ENCODE data around the gene PTPRZ1. TPM values are rescaled to one million over a fixed set of nuclear protein-coding genes. Genes with fewer than 3 reads are reported as not detected.

The PTPRZ1 gene
- total RNA-seq (2014; rRNA removed; shearing (Covaris generic)) = 0.02 and 0.39 TPM in 2 replicates

DNA sequence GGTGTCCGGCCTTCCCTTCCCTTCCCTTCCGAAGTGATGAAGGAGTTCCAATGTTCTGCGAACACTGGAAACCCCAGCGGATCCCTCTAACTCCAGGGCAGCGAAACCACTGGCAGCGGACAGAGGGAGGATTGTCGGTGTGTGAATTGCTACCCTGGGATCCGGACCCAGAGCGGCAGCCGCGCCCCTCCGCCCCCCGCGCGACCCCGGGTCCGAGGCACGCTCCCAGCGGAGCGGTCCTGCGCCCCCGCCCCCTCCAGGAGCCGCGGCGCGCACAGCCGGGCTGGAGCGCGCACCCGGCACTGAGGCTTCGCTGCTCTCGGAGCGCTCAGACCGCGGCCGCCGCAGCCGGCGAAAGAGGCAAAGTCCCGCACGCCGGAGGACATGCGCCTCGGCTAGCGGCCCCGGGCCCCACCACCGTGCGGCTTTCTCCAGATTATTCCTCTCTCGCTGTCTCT, at the start of gene PTPRZ1:
PTPRZ1 (plus strand) TSS at position 331 of the 458 bp plus-strand sequence. CDS start 339 bp downstream, outside the sequence.
- DNase-seq (ENCODE audit: low spot score) = no peak

GRCh38 chr7:121824276-121824675, 48.7 kb upstream of the PTPRZ1 start:
- no peak for DNase-seq (ENCODE audit: low spot score)

GRCh38 chr7:121831351-121831750, 41.6 kb upstream of the PTPRZ1 start:
- DNase-seq (ENCODE audit: low spot score) = no peak

- no peak for DNase-seq (ENCODE audit: low spot score)
These were observed 41.2 kb upstream of the PTPRZ1 start for GRCh38 chr7:121831801-121832200.

DNA sequence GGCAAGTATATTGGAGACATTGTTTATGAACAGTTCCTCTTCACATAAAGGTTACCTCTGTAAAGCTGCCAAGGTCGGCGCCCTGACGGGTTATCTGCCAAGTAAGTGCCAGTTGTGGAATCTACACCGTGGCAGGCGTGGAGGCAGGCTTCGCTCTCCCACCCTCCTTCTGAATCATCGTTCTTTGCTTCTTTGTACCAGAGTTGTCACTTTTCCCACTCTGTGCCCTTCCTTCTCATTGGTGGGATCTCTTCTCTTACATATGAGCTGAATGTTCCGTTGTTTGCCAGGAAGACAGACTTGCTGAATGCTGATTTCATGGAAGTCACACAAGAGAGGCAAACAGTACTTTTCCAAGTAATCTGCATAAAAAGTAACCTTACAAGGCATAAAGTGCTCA, 40.6 kb upstream of the PTPRZ1 start:
- DNase-seq (ENCODE audit: low spot score) = no peak

GRCh38 chr7:121833991-121834390, 39.0 kb upstream of the PTPRZ1 start:
- no peak for DNase-seq (ENCODE audit: low spot score)

DNA sequence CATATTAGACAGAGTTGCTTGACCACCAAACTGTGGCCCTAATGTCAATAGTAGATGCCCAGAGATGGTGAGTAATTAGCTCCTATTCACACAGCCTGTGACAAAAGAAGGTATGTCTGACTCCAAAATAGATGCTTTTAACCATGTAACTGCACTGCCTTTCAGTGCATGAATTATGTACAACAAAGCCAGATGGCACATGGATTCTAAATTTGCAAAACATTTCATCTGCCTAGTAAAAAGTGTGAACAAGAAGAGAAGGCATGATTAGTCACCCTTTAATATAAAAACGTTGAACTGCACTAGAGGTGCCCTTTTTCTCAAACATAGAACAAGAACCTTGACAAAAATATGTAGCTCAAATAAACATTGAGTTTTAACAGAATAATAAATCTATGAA, 35.5 kb upstream of the PTPRZ1 start:
- no peak for DNase-seq (ENCODE audit: low spot score)

GRCh38 chr7:121847041-121847440, 25.9 kb upstream of the PTPRZ1 start:
- DNase-seq (ENCODE audit: low spot score) = no peak

- no peak for DNase-seq (ENCODE audit: low spot score)
These were observed 19.7 kb upstream of the PTPRZ1 start for GRCh38 chr7:121853307-121853706.

GRCh38 chr7:121860953-121861352, 12.0 kb upstream of the PTPRZ1 start:
- no peak for DNase-seq (ENCODE audit: low spot score)

DNA sequence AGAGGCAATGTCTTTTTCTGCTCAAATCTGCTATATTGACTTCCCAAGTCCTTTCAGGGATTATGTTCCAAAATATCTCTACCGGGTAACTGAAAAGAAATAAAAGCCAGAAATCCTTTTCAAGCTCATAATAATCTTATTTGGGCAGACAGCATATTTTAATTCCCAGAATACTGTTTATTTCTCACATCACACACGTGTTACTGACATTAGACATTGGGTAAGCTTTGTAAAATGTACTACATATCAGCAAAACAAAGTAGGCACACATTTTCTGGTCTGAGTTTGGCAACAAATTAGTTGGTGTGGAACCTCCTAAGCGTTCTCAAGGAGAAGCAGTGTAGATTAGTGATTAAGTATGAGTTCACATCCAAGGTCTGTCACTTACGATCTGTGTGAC, 10.4 kb upstream of the PTPRZ1 start:
- no peak for DNase-seq (ENCODE audit: low spot score)

- no peak for DNase-seq (ENCODE audit: low spot score)
These were observed 1.8 kb upstream of the PTPRZ1 start for GRCh38 chr7:121871188-121871587.

- DNase-seq (ENCODE audit: low spot score) = no peak
These were observed 581 bp downstream of the PTPRZ1 start for GRCh38 chr7:121873289-121874194.

DNA sequence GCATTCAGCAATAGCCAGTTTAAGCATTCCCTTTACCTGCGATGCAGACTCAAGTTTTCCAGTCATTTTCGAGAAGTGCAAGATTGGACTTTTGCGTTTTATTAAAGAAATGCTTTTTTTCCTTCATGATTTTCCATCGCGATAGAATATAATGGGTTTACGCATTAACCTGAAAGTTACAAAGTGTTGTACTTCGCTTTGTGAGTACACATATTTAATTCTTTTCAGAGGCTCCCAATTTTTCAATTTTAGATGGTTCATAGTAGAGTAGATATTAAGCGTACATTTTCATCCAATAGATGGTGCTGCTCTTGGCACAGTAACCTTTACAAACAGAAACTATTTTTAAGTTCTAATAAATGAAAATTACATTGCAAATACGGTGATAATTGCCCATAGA, 1.3 kb downstream of the PTPRZ1 start:
- no peak for DNase-seq (ENCODE audit: low spot score)

- DNase-seq (ENCODE audit: low spot score) = no peak
These were observed 2.2 kb downstream of the PTPRZ1 start for GRCh38 chr7:121875203-121875602.

DNA sequence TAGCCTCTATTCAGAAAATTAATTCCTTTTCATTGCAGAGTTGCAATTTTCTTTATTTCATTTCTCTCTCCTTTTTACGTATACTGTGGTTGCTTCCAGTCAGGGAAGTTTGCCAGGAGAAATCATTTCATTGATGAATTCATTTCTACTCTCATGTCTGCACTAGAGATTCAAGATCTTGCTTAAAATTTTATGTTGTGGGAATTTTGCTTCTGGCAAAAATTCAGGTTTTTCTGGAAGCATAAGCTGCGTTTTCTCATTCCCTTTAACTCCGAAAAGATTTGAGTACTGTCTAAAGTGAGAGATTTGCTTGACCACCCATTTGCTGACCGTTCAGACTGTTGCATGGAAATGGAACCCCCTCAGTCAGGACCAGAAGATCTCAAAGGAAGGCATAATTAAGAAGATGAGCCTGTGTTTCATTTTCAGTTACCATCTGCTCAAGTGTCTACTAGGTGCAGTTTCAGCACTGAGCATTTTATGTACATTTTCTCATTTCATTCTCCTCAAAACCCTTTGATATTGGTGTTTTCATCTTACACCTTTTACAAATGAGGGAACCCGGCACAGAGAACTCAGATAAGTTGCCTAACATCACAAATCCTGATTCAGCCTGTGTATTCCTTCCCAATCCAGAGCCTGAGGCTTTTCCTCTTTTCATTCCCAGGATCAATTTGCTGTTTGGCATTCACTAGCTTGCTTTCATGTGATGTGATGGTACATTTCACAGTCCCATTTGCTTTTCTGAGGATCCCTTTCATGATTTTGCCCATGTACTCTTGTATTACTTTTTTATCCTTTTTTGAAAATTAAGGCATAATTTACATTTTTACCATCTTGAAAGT, 3.9 kb downstream of the PTPRZ1 start:
- DNase-seq (ENCODE audit: low spot score) = no peak

GRCh38 chr7:121878918-121879464, 6.0 kb downstream of the PTPRZ1 start:
- DNase-seq (ENCODE audit: low spot score) = no peak

DNA sequence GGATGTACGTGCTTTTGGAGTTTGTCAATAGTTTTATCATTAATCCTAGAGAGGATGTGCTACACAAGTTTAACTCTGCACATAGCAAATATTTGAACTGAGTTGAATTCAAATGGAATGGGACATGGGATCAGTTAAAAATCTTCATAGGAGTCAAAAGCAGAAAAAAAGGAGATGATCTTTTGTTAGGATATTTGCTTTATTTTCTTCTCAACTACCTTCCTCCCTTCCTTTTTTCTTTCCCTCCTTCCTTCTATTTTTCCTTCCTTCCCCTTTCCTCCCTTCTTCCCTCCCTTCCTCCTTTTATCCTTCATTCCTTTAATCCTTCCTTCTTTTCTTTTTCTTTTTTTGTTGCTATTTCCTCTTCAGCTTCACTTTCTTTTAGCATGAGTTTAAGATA, 6.6 kb downstream of the PTPRZ1 start:
- no peak for DNase-seq (ENCODE audit: low spot score)

DNA sequence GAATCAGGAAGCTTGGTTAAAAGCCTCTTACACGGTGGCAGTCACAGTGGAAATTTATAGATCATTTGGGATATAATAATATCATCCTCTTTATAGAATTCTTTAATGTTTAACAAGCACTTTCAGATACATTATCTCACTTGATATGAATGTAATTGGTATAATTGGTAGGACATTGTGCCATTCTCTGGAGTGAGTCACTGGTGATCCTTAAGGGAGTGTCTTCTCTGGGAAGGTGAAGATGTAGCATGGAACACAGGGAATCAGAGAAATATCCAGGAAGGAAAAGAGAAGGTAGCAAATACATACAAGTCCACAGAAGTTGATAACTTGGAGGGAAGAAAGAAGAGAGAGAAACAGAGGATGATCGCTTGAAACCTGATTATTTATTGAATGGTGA, 9.8 kb downstream of the PTPRZ1 start:
- no peak for DNase-seq (ENCODE audit: low spot score)

GRCh38 chr7:121885166-121885920, 12.4 kb downstream of the PTPRZ1 start:
- DNase-seq (ENCODE audit: low spot score) = no peak

DNA sequence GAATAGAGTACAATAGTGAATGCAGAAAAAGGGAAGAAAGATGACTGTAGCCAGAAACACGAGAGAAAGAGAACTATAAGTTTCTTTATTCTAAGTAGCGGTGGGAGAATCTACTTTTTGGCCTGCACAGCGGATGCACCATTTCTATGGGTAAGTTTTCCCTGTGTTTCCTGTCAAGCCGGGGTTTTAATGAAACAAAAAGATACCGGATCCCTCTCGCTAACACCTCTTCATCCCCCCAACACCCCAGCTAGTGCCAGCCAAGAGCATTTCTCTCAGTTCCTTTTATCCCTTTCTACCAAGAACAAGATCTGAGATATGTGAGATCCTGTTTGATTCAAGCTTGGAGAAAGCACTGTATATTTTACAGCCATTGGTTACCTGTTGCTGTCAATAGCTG, 14.7 kb downstream of the PTPRZ1 start:
- no peak for DNase-seq (ENCODE audit: low spot score)

- DNase-seq (ENCODE audit: low spot score) = no peak
These were observed 17.9 kb downstream of the PTPRZ1 start for GRCh38 chr7:121890833-121891232.

Measured in H4 (cell line).